Limb (tissue), 2 donors: Measurements from ENCODE around the gene ZFP90.

ENCODE experiments used
- DNase-seq, 2 donors: peaks; one replicate each; pipeline ENCODE4 v3.0.0-alpha.2; 2016; ENCODE audit errors: extremely low spot score in 2 of 2

Gene ZFP90

GRCh38 chr16:68577352-68577853, 38.3 kb downstream of the ZFP90 start:
- DNase-seq = no peak

- DNase-seq = peak; percentile 40 to 81
Measured at GRCh38 chr16:68590201-68590994, 51.3 kb downstream of the ZFP90 start.

GRCh38 chr16:68592466-68593337, 53.6 kb downstream of the ZFP90 start:
- DNase-seq = no peak

GRCh38 chr16:68596266-68596665, 57.2 kb downstream of the ZFP90 start:
- DNase-seq = no peak

- no peak for DNase-seq
Measured at GRCh38 chr16:68599586-68599985, 60.5 kb downstream of the ZFP90 start.

GRCh38 chr16:68605746-68606145, 66.7 kb downstream of the ZFP90 start:
- DNase-seq = no peak

GRCh38 chr16:68607443-68607842, 68.4 kb downstream of the ZFP90 start:
- DNase-seq = no peak

- DNase-seq = no peak
Measured at GRCh38 chr16:68608330-68608729, 69.2 kb downstream of the ZFP90 start.

- no peak for DNase-seq
Measured at GRCh38 chr16:68612996-68613395, 73.9 kb downstream of the ZFP90 start.

GRCh38 chr16:68617734-68618133, 78.6 kb downstream of the ZFP90 start:
- DNase-seq = no peak
